ENCODE results near the gene MAPKAPK2.
"Not testable (repeated sequence)": the region's sequence is repeated elsewhere in the genome, so short reads cannot be mapped to it uniquely, and the experiment has no call there.

The MAPKAPK2 gene
- 151 to 199 (median 186) reads per million in 4 experiments for total RNA-seq

DNA sequence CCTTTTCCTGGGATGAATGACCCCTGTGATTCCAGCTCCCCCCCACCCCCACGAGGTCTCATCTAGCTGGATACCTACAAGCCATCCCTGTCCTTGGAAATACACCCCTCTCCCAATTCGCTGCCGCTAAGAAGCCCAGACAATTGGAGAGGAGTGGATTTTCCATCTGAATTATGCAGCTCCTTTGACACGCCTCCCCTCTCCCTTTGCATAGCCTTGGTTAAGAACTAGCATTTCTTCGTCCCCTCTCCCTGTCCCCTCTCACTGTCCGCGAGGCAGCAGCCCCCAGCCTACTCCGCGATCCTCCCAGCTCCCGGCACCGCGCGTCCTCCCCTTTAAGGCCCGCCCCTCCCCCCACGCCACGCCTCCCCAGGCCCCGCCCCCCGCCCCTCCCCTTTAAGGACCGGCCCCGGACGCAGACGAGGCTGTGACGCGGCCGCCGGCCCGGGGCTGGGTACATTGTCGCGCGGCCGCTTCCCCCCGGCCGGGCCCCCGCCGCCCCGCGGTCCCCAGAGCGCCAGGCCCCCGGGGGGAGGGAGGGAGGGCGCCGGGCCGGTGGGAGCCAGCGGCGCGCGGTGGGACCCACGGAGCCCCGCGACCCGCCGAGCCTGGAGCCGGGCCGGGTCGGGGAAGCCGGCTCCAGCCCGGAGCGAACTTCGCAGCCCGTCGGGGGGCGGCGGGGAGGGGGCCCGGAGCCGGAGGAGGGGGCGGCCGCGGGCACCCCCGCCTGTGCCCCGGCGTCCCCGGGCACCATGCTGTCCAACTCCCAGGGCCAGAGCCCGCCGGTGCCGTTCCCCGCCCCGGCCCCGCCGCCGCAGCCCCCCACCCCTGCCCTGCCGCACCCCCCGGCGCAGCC lies at the start of gene MAPKAPK2:
Gene MAPKAPK2 (plus strand): TSS at position 428 of the 856 bp plus-strand sequence. CDS start 325 bp downstream, at position 753.
- peak; percentile 79 for DNase-seq

DNA sequence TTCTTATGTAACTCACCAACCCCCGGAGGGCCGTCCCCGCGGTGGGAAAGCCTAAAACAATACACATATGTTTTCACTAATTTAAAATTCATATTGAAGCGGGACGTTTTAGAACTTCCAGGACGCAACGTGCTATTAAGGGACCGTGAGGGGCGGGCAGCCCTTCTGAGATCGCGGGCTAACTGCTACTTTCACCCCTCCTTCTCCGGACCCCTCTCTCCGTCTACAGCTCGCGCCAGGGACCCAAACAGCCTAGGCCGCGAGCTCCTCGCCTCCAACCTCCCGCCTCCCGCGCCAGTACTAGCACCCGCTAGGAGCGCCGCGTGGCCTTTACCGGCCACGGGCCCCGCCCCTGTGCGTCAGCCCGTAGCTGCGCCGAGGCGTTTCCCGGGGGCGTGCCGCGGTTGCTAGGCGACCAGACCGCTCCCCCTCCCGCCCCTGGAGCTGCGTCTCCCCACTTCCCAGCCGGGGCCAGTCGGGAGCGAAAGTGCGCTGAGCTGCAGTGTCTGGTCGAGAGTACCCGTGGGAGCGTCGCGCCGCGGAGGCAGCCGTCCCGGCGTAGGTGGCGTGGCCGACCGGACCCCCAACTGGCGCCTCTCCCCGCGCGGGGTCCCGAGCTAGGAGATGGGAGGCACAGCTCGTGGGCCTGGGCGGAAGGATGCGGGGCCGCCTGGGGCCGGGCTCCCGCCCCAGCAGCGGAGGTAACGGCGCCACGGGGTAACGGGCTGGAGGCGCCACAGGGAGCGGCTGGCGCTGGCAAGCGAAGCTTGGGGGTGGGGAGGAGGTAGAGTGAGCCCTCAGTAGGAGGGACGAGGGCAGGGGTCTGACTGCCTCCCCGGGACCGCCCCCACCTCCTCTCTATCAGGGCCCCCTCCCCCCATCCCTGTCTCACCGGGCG lies 49.4 kb upstream of the MAPKAPK2 start, which contains the start of gene DYRK3:
Gene DYRK3 (plus strand): TSS at position 457 of the 898 bp plus-strand sequence. CDS start 168 bp downstream, at position 625.
- peak; percentile 83 for DNase-seq

DNA sequence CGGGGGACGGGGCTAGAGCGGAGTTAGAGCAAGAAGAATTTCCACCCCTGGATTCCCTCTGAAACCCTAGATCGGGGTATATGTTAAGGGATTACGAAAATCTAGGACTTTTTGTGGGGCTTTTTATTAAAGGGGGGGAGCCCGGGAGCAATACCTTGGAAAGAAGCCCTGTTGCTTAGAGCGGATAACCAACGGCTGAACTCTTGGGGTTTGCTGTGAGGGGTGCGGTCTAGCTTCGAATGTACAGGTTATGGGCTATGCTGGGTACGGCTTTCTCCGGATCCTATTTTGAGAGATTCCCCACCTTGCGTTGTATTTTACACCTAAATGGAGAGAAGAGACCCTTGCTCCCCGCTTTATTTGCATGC lies 48.7 kb upstream of the MAPKAPK2 start:
- DNase-seq, result no peak

DNA sequence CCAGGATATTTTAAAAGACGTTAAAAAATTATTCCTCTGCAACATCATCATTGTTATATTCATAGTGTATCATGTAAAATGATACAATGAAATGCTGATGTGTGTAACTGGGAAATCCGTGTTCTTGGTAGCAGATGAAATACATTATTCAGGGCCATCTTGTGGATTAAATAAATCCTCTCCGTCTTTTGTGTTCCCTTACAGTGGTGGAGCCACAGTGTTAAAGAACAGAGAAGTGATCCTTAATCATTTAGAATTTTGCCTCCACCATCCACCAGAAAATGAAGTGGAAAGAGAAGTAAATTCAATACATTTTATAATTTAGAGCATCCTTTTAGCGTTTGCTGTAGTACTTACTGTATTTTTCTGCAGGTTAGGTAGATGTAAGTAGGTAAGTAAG lies 48.0 kb upstream of the MAPKAPK2 start:
- DNase-seq, result no peak

DNA sequence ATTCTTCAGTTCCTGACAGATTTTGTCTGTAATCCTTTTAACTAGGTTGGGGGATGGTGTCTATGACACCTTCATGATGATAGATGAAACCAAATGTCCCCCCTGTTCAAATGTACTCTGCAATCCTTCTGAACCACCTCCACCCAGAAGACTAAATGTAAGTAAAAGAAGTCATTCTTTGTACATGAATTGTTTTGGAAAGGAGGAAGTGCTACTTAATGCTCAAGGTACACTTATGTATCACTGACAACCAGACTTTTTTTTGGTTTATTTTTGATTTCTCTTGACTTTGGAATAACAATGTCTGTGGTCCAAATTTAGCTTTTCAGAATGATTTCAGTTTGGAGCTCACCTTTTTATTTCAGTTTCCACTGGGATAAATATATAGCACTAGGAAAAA lies 47.1 kb upstream of the MAPKAPK2 start:
- no peak for DNase-seq

DNA sequence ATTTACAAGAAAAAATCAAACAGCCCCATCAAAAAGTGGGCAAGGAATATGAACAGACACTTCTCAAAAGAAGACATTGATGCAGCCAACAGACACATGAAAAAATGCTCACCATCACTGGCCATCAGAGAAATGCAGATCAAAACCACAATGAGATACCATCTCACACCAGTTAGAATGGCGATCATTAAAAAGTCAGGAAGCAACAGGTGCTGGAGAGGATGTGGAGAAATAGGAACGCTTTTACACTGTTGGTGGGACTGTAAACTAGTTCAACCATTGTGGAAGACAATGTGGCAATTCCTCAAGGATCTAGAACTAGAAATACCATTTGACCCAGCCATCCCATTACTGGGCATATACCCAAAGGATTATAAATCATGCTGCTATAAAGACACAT lies 42.6 kb upstream of the MAPKAPK2 start:
- not testable (repeated sequence) for DNase-seq

DNA sequence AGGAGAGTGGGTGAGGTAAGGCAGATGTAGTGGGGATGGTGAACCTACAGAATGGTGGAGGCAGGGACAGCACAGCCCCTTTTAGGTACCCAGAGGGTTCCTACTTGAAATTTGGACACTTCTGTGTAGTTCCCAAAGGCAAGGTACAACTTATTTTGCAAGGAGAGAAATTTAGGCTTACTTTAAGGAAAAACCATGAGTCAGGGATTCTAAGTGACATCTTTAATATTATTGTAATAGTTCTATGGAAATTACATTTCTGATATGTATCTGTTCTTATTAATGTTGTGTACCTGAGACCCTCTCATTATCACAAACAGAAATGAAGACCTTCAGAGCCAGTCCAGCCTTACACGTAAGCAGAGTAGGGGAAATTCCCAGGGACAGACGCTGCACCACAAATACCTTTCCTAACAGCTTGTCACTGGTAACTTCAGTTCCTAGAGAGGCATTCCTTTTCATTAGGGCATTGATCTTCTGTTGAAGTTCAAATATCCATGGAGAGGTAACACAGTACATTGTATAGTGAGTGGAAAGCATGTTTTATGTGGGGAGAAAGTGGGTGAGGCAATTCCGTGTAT lies 41.5 kb upstream of the MAPKAPK2 start:
- DNase-seq, result no peak

DNA sequence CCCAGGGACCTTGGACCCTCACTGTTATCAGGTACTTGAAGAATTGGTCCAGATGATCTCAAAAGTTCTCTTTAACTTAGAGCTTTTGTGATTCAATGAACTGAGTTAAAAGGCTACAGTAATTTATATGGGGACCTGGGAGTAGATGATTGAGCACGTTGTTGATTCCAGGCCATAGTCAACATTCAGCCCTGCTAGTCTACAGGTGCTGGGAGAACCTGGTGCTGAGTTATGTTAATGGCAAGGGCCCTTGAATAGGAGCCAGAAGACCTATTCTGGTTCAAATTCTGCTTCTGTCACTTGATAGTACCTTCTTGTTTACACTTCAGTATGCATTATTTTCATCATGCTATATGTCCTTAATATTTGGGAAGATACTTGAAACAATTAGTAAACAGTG lies 38.2 kb upstream of the MAPKAPK2 start:
- no peak for DNase-seq

DNA sequence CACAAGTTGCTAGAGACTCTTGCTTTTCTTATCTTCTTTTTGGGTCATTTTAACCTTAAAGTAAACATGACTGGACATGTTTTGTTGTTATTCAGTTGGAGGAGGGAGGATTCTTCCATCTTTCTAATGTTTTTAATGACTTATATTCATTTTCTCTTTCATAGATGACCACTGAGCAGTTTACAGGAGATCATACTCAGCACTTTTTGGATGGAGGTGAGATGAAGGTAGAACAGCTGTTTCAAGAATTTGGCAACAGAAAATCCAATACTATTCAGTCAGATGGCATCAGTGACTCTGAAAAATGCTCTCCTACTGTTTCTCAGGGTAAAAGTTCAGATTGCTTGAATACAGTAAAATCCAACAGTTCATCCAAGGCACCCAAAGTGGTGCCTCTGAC lies 37.5 kb upstream of the MAPKAPK2 start:
- no peak for DNase-seq

DNA sequence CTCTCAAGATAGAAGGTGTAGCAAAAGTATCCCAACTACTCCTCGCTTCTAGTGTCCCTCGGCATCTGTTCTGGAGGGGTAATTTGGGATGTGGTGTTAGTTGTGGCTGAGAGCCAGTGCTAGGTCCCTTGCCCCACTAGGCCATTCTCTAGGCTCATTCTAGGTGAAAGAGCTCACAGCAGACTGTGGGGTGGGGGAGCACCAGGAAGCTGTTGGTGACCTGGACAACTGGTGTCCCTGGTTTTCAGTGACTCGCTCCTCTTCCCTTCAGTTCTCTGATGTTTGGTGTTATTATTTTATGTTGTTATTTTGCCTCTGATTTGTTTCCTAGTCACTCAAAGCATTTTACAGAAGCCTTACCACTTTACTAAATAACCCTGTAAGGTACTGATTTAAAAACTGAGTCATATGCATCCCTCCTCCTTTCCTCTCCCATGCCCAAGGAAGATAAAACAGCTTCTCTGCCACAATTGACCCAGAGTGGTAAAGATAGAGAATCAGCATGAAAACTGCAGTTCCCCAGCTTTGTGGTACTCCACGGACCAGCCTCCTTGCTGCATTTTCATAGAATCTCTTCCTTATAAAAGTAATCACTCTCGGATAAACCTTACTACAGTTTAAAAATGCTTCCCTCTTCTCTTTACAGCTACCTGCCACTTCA lies 35.3 kb upstream of the MAPKAPK2 start:
- DNase-seq, result no peak

DNA sequence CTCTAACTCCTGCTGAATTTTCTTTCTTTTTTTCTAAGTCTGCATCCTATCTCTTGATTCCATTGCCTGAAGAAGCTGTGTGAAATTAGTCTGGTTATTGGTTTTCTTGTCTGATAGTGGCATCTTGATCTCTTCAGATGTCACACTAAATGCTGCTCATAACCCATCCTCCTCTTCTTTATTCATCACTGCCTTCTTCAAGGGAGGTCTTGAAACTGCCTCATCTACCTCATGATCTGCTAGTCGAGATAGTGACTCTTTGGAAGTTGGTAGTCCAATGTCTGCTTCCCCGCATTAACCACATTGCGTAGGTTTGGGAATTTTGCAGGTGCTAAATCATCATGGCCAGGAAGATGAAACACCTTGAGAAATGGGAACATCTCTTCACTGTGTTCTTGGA lies 33.7 kb upstream of the MAPKAPK2 start:
- DNase-seq, result no peak

DNA sequence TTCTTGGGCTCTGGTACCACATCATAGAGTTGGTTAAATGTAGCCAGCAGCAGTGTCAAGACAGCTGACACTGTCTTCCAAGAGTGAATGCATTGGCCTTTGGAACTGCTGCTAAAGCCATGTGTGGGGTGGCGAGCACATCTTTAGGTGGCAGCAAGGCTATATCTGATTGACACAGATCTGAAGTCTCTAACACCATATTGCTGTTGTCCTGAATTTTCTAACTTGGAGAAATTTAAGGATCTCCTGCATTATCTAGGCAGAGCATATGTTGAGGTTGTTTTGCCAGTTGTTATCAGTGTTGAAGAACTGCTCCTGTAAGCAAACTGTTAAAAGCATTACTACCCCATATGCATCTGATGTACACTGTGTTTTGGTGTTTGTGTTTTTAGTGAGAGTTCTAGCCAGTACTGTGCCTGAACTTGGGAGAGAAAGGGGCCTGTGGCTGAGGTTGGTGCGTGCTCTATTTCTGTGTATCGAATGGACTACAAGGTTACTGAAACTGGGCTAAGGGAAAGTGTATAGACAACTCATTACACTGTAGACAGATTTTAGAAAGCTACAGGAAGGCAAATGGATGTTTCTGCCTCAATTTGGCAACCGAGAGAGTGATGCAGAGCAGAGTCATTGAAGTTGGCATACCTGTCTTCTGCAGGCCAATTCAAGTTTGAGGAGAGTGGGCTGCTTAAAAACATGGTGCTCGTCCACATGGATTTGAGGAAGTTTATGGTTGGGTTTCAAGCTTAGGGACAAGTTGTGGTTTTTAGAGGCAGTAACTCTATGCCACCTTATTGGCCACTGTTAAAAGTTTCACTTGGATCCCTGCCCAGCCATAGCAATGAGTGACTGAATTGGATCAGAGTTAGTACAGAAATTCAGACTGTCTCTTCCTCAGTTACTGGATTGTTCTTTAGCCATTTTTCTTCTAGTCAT lies 32.5 kb upstream of the MAPKAPK2 start:
- DNase-seq, result no peak

DNA sequence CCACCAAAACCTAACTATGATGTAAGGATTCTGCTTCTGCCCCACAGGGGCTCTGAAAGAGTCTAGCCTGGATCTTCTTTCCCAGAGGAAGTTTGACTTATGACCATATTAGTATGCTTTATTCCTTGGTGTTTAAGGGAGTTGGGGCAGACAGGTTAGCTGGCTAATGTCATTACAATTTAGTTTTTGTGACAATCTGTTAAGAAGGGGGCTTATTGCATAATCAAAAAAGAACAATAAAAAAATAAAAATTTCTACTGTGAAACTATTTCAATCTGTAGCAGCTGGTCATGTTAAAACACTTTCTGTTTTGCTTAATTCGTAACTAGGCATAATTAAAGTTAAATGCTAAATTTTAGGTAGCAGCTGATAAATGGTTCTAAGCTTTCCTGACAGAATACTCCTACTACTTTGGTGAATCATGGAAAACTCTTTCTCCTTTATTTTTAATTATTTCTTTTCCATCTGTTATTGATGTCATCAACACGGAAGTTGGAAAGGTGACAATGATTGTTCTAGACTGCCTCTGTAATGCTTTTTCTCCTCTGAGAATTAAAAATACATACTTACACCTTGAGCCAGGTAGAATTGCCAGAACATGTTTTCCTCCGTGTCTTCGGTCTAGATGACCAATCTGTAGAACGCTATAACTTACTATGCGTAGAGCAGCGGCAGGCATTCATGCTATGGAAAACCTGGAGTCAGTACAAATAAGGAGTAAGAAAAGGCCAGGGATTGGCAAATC lies 30.8 kb upstream of the MAPKAPK2 start:
- no peak for DNase-seq

DNA sequence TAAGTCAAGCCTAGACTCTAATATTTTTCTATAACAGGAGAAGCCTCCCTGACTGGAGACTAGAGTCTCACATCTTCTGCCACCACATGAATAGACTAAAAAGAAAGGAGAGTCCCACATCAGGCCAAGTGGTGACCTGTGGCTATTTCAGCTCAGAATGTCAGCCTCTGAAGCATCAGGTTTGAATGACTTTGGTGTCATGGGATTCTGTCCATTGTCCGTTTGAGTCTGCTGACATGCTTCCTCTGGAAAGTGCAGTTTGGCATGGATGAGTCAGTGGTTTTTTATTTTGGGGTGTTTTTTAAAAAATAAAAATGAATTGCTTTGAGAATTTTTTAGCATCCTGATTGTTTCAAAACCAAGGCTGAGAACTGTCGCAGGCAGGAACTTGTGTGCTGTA lies 29.9 kb upstream of the MAPKAPK2 start:
- no peak for DNase-seq

DNA sequence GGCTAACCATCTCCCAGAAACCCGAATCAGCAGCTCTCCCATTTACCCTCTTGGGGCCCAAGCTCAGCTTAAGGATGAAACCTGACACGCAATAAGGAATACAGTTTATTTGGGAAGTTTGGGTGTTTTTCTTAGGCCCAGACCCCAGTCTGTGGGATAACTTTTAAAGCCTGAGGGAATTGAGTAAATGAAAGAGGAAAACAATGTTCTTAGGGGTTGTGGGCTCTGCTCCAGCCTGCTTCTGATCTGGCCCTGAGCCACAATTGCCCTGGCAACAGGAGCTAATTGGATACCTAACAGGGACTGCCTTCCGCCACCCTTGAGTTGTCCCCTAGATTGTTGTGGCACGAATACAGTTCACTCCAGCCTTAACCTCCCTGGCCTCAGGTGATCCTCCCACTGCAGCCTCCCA lies 29.2 kb upstream of the MAPKAPK2 start:
- no peak for DNase-seq

DNA sequence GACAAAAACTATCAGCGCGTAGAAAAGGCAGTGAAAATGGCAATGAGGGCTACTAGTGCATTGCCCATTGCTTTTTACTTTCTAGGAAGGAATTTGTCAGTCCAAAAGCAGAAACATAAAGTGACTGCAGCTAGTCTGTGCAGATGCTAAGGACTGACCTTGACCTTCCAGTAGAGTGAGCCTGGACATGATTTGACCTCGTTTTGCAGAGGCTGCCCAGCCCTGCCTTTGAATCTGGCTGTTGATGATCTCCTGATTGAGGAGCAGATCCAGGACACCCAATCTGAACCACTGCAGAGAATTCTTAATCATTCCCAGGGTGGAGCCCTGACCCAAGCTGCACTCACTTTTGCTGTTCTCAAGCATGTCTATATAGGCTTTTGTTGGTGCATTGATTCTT lies 27.8 kb upstream of the MAPKAPK2 start:
- no peak for DNase-seq

DNA sequence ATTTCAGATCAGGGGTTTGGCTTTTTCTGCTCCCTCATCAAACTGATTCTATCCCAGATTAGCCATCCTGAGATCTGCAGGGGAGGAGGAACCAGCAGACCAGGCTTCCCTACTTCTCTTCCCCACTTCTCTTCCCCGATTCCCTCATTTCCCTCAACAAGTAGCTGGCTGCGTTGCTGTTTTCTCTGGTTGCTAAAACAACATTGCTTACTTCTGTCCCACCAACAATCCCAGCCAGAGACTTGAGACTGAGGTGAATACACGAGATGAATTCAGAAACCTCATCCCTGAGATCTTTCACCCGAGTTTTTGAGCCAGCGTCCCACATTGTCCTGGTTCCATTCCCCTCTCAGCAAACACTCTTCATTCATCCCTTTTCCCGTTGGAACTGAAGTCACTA lies 27.0 kb upstream of the MAPKAPK2 start:
- no peak for DNase-seq

DNA sequence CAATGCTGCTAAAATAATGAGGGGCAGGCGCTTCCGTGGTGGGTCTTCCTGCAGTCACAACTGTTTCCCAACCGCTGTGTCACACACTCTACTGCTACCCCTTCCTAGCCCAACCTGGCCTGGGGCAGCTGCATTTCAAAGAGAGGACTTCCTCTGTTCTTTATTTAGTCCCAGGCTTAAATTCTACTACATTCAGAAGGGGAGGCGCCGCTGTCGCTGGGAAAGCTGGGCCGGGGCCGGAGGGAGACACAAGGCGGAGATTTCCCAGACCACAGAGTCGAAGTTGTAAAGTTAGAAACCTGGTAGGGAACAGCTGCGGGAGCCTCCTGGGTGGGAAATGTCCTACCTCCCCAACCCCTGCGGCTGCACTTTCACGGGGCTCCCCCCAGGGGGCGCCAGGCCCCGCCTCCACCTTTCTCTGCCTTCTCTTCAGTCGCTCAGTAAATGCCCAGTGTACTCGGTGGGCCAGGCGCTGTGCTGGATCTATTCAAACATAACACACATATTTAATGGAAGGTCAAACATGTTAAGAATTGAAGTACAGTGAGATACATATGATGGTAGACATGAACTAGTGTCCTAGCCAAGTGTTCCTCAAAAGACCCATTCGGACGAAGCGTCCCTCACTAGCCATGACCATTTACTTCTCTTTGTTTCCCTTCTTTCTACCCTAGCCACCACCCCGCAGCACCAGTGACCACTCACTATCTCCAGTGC lies 26.3 kb upstream of the MAPKAPK2 start:
- DNase-seq, result peak; percentile 25

DNA sequence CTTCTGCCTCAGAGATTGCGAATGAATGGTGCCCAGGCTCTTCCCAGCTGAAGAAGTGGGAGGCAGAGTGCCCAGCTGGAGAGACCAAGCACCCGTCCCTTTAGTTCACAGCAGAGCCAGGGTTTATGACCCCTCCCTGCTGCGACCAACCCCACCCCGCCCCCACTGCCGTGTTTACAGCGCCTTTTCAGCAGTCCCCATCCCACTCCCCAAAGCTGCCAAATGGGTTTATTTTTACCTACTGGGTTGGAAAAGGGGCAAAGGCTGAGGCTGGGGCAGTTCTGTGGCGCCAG lies 25.8 kb upstream of the MAPKAPK2 start:
- no peak for DNase-seq

DNA sequence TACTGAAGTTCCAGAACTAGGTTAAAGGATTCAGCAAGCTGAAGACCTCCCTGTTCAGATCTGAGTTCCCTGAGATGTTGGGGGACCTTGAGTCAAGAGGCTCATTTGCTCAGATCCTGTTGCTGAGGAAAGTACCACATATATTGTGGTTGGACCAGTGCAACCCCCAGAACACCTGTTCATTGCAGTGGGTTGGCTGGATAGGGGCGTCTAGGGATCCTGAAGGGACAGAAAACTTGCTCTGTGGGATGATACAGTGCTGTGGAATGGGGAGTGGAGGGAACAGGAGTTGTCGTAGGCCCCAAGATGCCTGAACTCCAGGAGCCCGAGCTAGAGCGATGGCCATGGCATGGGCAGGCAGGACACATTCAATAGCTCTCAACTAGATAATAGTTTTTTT lies 24.6 kb upstream of the MAPKAPK2 start:
- no peak for DNase-seq
